Pancreas (tissue), 10 donors: ENCODE measurements around the gene CBLN1. TPM values are rescaled to one million over a fixed set of nuclear protein-coding genes. Genes with fewer than 3 reads are reported as not detected.

Experiments
- ATAC-seq, 4 donors: fragments of 200-7000 bp; cut with Tn5 transposase; one replicate each; pipeline versions ENCODE4 v1.8.0 to v1.9.1; 2020; ENCODE audit warnings: mild to moderate bottlenecking in 4 of 4, moderate library complexity in 4 of 4
- DNase-seq, 6 donors: peaks; one replicate each; pipeline ENCODE4 v3.0.0-alpha.2; 2020
- FAIRE-seq: peaks from 2 replicates; lab custom pipeline; 2012; peaks lifted over from hg19 to GRCh38; lab: Jason Lieb, UNC
- H3K27ac ChIP-seq, 4 donors: fragments of 200-600 bp; sonication (generic); 1 replicate in 3 of 4; 2 replicates in 1 of 4; pipeline versions ENCODE4 v1.5.0 to v1.8.0; 2020
- H3K27me3 ChIP-seq, 4 donors: fragments of 200-600 bp; one replicate each; pipeline ENCODE4 v1.8.0; 2021
- H3K36me3 ChIP-seq, 3 donors: fragments of 200-600 bp; sonication (generic) in 1 of 3; one replicate each; pipeline versions ENCODE4 v1.5.0 to v1.8.0; 2020 to 2021
- H3K4me1 ChIP-seq, 3 donors: fragments of 200-600 bp; one replicate each; pipeline ENCODE4 v1.8.0; 2021
- H3K4me3 ChIP-seq, 4 donors: fragments of 200-600 bp; sonication (generic) in 2 of 4; one replicate each; pipeline versions ENCODE4 v1.5.0 to v1.8.0; 2020 to 2021
- H3K9me3 ChIP-seq, 4 donors: fragments of 200-600 bp; one replicate each; pipeline ENCODE4 v1.8.0; 2021
- WGBS, 2 donors: extraction: QIAGEN DNeasy Blood & Tissue Kit; methylation state at CpG; one replicate each; pipeline ENCODE4 v1.1.7; 2013; 5-methylcytosine and 5-hydroxymethylcytosine counted together
- intact Hi-C, 3 donors: fragments of 100-400 bp; cut with DNase I; formaldehyde crosslinking; loops; one replicate each; pipeline versions ENCODE4 v1.11.1 to v1.14.2; 2022
- polyA plus RNA-seq, 2 donors: library from polyadenylated mRNA; stranded (reverse); fragments of 200-250 nt; gene quantifications; one replicate each; pipeline ENCODE4 v1.2.3, GENCODE V29; 2013
- total RNA-seq, 6 donors: library from RNA; stranded (reverse); fragmentation: NEBNext Ultra II Directional in 4 of 6; extraction: Animal tissue kit (Norgen Biotek cat#: 25700) in 4 of 6; gene quantifications; one replicate each; pipeline versions ENCODE4 v1.2.1 to v1.2.4, GENCODE V29; 2021 to 2023
- TF ChIP-seq, protein P1 (sequence below), 4 donors: fragments of 200-600 bp; sonication (generic) in 3 of 4; IDR thresholded peaks; one replicate each; pipeline versions ENCODE4 v1.5.0 to v1.8.0; 2021; ENCODE audit warnings: antibody characterized with exemption in 4 of 4
- donor health status: healthy with polysubstance abuse.
- donor health status: DM: no; HTN: no; CAD: no; lungs with moderate emphysema.
- donor health status: DM: no; HTN: no; CAD: no.
- donor health status: control.
- donor health status: control.
- donor health status: Bipolar disorder and iron deficiency.
- donor health status: DM: yes; HTN: yes; CAD: no.
- donor health status: DM: no; HTN: no; CAD: no.
- donor health status: DM: no; HTN: no; CAD: no.
- donor health status: DM: yes; HTN: yes; CAD: no.

The CBLN1 gene
- total and polyA plus RNA-seq, 8 donors = 0.28 to 2.1 (median 0.60) TPM

DNA sequence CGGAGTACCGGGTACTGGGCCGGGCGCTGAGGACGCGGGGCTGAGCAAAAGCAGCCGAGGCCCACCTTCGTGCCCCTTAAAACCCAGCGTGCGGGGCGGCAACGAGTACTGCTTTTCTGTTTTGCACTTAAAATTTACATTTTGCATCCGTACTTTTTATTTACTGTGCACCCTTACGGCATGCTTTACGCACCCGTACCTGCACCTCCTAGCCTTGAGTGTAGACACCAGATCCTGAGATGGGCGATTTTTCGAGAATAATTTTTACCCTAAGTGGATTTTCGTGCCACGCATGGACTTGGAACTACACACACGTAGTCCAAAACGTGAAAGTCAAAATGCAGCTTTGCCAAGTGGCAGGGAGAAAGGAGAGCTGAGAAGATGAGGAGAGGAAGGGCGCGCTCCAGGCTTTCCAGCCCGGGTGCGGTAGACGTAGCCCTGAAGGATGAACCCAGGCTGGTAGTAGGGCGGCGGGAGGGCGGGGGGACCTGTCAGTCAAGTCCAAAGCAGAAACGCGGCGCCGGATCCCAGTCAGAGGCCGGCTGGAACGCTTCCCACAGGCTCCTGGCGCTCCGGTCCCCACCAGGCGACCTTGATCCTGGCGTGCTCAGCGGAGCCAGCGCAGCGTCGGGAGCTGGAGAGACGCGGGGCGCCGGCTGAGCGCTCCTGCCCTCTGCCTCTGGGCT lies 1.2 kb upstream of the CBLN1 start:
- Histone ChIP-seq H3K27me3 (peaks cover 4 to 14% (median 7%) of the 10 kb centered on the region in 4 donors), H3K27ac (no peak overlapping the region), H3K4me3 (peak overlapping the region; percentile 1 to 59 (median 48)), H3K4me1 (peaks cover 0 to 12% (median 4%) of the 10 kb centered on the region in 3 donors), H3K36me3 (no peaks in the 10 kb centered on the region), H3K9me3 (no peaks in the 10 kb centered on the region)
- TF ChIP-seq, protein P1, sequence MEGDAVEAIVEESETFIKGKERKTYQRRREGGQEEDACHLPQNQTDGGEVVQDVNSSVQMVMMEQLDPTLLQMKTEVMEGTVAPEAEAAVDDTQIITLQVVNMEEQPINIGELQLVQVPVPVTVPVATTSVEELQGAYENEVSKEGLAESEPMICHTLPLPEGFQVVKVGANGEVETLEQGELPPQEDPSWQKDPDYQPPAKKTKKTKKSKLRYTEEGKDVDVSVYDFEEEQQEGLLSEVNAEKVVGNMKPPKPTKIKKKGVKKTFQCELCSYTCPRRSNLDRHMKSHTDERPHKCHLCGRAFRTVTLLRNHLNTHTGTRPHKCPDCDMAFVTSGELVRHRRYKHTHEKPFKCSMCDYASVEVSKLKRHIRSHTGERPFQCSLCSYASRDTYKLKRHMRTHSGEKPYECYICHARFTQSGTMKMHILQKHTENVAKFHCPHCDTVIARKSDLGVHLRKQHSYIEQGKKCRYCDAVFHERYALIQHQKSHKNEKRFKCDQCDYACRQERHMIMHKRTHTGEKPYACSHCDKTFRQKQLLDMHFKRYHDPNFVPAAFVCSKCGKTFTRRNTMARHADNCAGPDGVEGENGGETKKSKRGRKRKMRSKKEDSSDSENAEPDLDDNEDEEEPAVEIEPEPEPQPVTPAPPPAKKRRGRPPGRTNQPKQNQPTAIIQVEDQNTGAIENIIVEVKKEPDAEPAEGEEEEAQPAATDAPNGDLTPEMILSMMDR (IDR thresholded peaks at IDR 0.05) = no peak
- DNase-seq = peak; percentile 63 to 92 (median 76)
- no peak for FAIRE-seq
- 1% methylated on average over 44 to 49 of the region's 49 CpGs for WGBS, 2 donors
- peak; percentile 21 to 51 (median 44) for ATAC-seq
- intact Hi-C loops = no loop called here

- ATAC-seq (peak; percentile 91 to 96 (median 92)), DNase-seq (peak; percentile 89 to 99 (median 94)), FAIRE-seq (no peak)
- peak overlapping the region in 3 of 4 donors; percentile 57 to 77 (median 67) for H3K27ac ChIP-seq
- H3K9me3 ChIP-seq = no peaks in the 10 kb centered on the region
- WGBS, 2 donors = 2 to 4% methylated on average over 60 to 121 of the region's 124 CpGs
- H3K4me1 ChIP-seq = peaks cover 0 to 12% (median 4%) of the 10 kb centered on the region in 3 donors
- H3K36me3 ChIP-seq = no peaks in the 10 kb centered on the region
- H3K27me3 ChIP-seq = peaks cover 4 to 22% (median 9%) of the 10 kb centered on the region in 4 donors
- intact Hi-C loops = no loop called here
- TF ChIP-seq, protein P1 (IDR thresholded peaks at IDR 0.05) = peak in 3 of 4 donors; percentile 15 to 36 (median 30)
- peak overlapping the region; percentile 20 to 59 (median 48) for H3K4me3 ChIP-seq
Measured at GRCh38 chr16:49281843-49282642, 405 bp upstream of the CBLN1 start.

- intact Hi-C loops = no loop called here
- FAIRE-seq = no peak
- peak in 1 of 6 donors; percentile 74 for DNase-seq
- H3K27ac ChIP-seq = no peak overlapping the region
- TF ChIP-seq, protein P1 (IDR thresholded peaks at IDR 0.05) = no peak
- peak overlapping the region in 2 of 4 donors; percentile 44 to 53 for H3K4me3 ChIP-seq
- no peak for ATAC-seq
- no peaks in the 10 kb centered on the region for H3K9me3 ChIP-seq
- WGBS, 2 donors = 3% methylated on average over 37 of the region's 37 CpGs
- no peaks in the 10 kb centered on the region for H3K36me3 ChIP-seq
- peaks cover 6 to 31% (median 10%) of the 10 kb centered on the region in 4 donors for H3K27me3 ChIP-seq
- H3K4me1 ChIP-seq = peaks cover 0 to 12% (median 4%) of the 10 kb centered on the region in 3 donors
Measured at GRCh38 chr16:49280841-49281371, 732 bp downstream of the CBLN1 start.

DNA sequence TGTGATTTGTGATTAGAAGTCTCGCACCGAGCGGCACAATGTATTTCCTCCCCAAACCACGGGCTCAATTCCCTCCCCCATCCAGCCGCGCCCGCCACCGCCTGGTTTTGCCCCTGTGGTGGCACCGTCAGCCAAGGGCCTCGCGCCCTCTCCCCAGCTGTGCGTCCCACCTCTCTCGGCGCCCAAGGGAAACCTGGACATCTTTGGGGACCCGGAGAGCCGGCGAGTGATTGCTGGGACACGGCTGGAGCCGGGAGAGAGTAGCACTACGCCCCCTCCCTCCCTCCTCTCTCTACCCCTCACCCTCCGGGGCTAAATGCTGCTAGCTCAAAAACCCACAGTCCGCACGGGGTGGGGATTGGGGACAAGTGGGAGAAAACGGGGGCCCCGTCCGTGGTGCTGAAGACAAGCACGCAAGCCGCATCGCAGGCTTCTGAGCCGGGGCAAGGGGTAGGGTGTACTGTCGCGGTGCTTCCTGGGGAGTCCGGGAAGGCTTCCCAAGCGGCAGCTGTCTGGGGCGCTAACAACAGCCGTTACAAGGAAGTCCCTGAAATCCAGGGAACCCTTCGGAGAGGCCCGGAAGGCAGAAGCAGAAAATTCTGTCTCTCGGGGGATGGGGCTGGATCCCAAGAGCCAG lies 1.4 kb downstream of the CBLN1 start:
- no peaks in the 10 kb centered on the region for H3K9me3 ChIP-seq
- peak in 1 of 4 donors; percentile 12 for ATAC-seq
- TF ChIP-seq, protein P1 (IDR thresholded peaks at IDR 0.05) = no peak
- peaks cover 0 to 12% (median 4%) of the 10 kb centered on the region in 3 donors for H3K4me1 ChIP-seq
- DNase-seq = peak in 5 of 6 donors; percentile 29 to 80 (median 46)
- WGBS, 2 donors = 2 to 4% methylated on average over 39 of the region's 39 CpGs
- no peaks in the 10 kb centered on the region for H3K36me3 ChIP-seq
- FAIRE-seq = no peak
- H3K27me3 ChIP-seq = peaks cover 6 to 38% (median 12%) of the 10 kb centered on the region in 4 donors
- H3K27ac ChIP-seq = no peak overlapping the region
- peak overlapping the region in 1 of 4 donors; percentile 53 for H3K4me3 ChIP-seq
- intact Hi-C loops = no loop called here
